Parathyroid adenoma (tissue), 2 donors: ENCODE measurements around the gene ADAM12.

Source experiments
- H2AFZ ChIP-seq: fragments of 300-600 bp; sonication (generic); one replicate; pipeline ENCODE4 v1.7.0; 2017; ENCODE audit warnings: antibody characterized with exemption, mild to moderate bottlenecking
- H3K27ac ChIP-seq: fragments of 300-600 bp; sonication (generic); one replicate; pipeline ENCODE4 v1.7.0; 2017
- H3K27me3 ChIP-seq: fragments of 300-600 bp; sonication (generic); one replicate; pipeline ENCODE4 v1.7.0; 2017; ENCODE audit warnings: low read length; ENCODE audit not compliant: control insufficient read depth, insufficient read depth
- H3K36me3 ChIP-seq: fragments of 300-600 bp; sonication (generic); one replicate; pipeline ENCODE4 v1.7.0; 2017; ENCODE audit warnings: low read length; ENCODE audit not compliant: control insufficient read depth, insufficient read depth
- H3K4me1 ChIP-seq: fragments of 300-600 bp; sonication (generic); one replicate; pipeline ENCODE4 v1.7.0; 2017; ENCODE audit warnings: control low read depth
- H3K4me2 ChIP-seq: fragments of 300-600 bp; sonication (generic); one replicate; pipeline ENCODE4 v1.7.0; 2017; ENCODE audit warnings: low read length
- H3K4me3 ChIP-seq: fragments of 300-600 bp; sonication (generic); one replicate; pipeline ENCODE4 v1.7.0; 2017; ENCODE audit warnings: low read depth, low read length
- H3K79me2 ChIP-seq: fragments of 300-600 bp; sonication (generic); one replicate; pipeline ENCODE4 v1.7.0; 2017; ENCODE audit warnings: control low read depth
- H3K9ac ChIP-seq: fragments of 300-600 bp; sonication (generic); one replicate; pipeline ENCODE4 v1.7.0; 2017; ENCODE audit warnings: mild to moderate bottlenecking
- H3K9me3 ChIP-seq: fragments of 300-600 bp; sonication (generic); one replicate; pipeline ENCODE4 v1.7.0; 2017; ENCODE audit warnings: low read length; ENCODE audit not compliant: control insufficient read depth
- CTCF ChIP-seq: fragments of 300-600 bp; sonication (generic); IDR thresholded peaks from one replicate; pipeline ENCODE4 v1.7.0; 2017; ENCODE audit warnings: antibody characterized with exemption, mild to moderate bottlenecking
- donor health status: primary hyperparathyroidism.

Gene ADAM12

GRCh38 chr10:126205486-126206205 is 182.6 kb downstream of the ADAM12 start:
- H3K9me3 ChIP-seq = no peaks in the 10 kb centered on the region
- no peak overlapping the region for H2AFZ ChIP-seq
- no peak for TF ChIP-seq CTCF
- no peaks in the 10 kb centered on the region for H3K4me1 ChIP-seq
- no peak overlapping the region for H3K27ac ChIP-seq
- no peaks in the 10 kb centered on the region for H3K27me3 ChIP-seq
- H3K36me3 ChIP-seq = no peaks in the 10 kb centered on the region
- no peaks in the 10 kb centered on the region for H3K79me2 ChIP-seq
- H3K4me3 ChIP-seq = no peak overlapping the region
- H3K9ac ChIP-seq = no peak overlapping the region
- no peak overlapping the region for H3K4me2 ChIP-seq

GRCh38 chr10:126204320-126204719 is 184.0 kb downstream of the ADAM12 start:
- H3K27ac ChIP-seq = no peak overlapping the region
- TF ChIP-seq CTCF = no peak

GRCh38 chr10:126203746-126204145 is 184.5 kb downstream of the ADAM12 start:
- H3K79me2 ChIP-seq = no peaks in the 10 kb centered on the region
- no peak overlapping the region for H3K9ac ChIP-seq
- H3K36me3 ChIP-seq = no peaks in the 10 kb centered on the region
- TF ChIP-seq CTCF = no peak
- no peaks in the 10 kb centered on the region for H3K27me3 ChIP-seq
- no peaks in the 10 kb centered on the region for H3K9me3 ChIP-seq
- no peak overlapping the region for H2AFZ ChIP-seq
- no peak overlapping the region for H3K4me3 ChIP-seq
- H3K27ac ChIP-seq = no peak overlapping the region
- no peak overlapping the region for H3K4me2 ChIP-seq
- no peaks in the 10 kb centered on the region for H3K4me1 ChIP-seq

More at GRCh38 chr10:126204320-126204719, 184.0 kb downstream of the ADAM12 start:
- H3K36me3 ChIP-seq = no peaks in the 10 kb centered on the region
- no peaks in the 10 kb centered on the region for H3K9me3 ChIP-seq
- no peaks in the 10 kb centered on the region for H3K79me2 ChIP-seq
- no peak overlapping the region for H2AFZ ChIP-seq
- no peaks in the 10 kb centered on the region for H3K27me3 ChIP-seq
- H3K9ac ChIP-seq = no peak overlapping the region
- H3K4me1 ChIP-seq = no peaks in the 10 kb centered on the region
- H3K4me3 ChIP-seq = no peak overlapping the region
- no peak overlapping the region for H3K4me2 ChIP-seq

GRCh38 chr10:126201603-126202002 is 186.7 kb downstream of the ADAM12 start:
- Histone ChIP-seq H3K4me2 (no peak overlapping the region), H3K36me3 (no peaks in the 10 kb centered on the region), H3K9me3 (no peaks in the 10 kb centered on the region), H3K4me3 (no peak overlapping the region), H3K4me1 (no peaks in the 10 kb centered on the region), H3K27ac (no peak overlapping the region), H3K9ac (no peak overlapping the region), H3K79me2 (no peaks in the 10 kb centered on the region), H3K27me3 (no peaks in the 10 kb centered on the region), H2AFZ (no peak overlapping the region)
- no peak for TF ChIP-seq CTCF
